HEK293T (cell line): Measurements from ENCODE around the gene TKTL1.
"Not testable (repeated sequence)": the region's sequence is repeated elsewhere in the genome, so short reads cannot be mapped to it uniquely, and the experiment has no call there.

ENCODE experiments used
- ARNT ChIP-seq: fragments of 450-650 bp; IDR thresholded peaks from 2 replicates; pipeline ENCODE4 v1.6.1; 2017; ENCODE audit warnings: mild to moderate bottlenecking
- HDGF ChIP-seq: fragments of 450-650 bp; IDR thresholded peaks from 2 replicates; pipeline ENCODE4 v1.6.1; 2017; ENCODE audit warnings: antibody characterized with exemption, borderline replicate concordance
- NFRKB ChIP-seq: fragments of 450-650 bp; IDR thresholded peaks from 2 replicates; pipeline ENCODE4 v1.6.1; 2016; ENCODE audit warnings: mild to moderate bottlenecking, moderate library complexity
- SP1 ChIP-seq: fragments of 450-650 bp; IDR thresholded peaks from 2 replicates; pipeline ENCODE4 v1.6.1; 2017
- ZNF384 ChIP-seq: fragments of 450-650 bp; IDR thresholded peaks from 2 replicates; pipeline ENCODE4 v1.6.1; 2016

- not testable (repeated sequence) for TF ChIP-seq HDGF, ARNT, SP1, NFRKB, ZNF384
These were observed 48.0 kb downstream of the TKTL1 start for GRCh38 chrX:154343620-154344019.
